ENCODE data around the gene HOXB8. TPM values are rescaled to one million over a fixed set of nuclear protein-coding genes. Genes with fewer than 3 reads are reported as not detected.
A peak's percentile ranks its signal among the peaks of the same experiment; 100 is the strongest.

Gene HOXB8
- total and polyA plus RNA-seq, 10 donors: 0.07 to 0.14 TPM; not detected in 8

- Histone ChIP-seq H3K36me3 (no peaks in the 10 kb centered on the region), H3K9me3 (no peaks in the 10 kb centered on the region), H3K27me3 (replicated peaks in 1 of 7) (peaks cover 4 to 100% (median 87%) of the 10 kb centered on the region in 7 donors), H3K4me3 (peak overlapping the region in 5 of 8 donors; percentile 9 to 67 (median 36)), H3K27ac (peak overlapping the region in 7 of 8 donors; percentile 6 to 85 (median 81)), H3K4me1 (peaks cover 10 to 86% (median 52%) of the 10 kb centered on the region in 6 donors)
- intact Hi-C loops (cut with DNase I; ENCODE audit: low total_unique reads): loop anchor here (5.0 kb wide), 1 partner anchor 240 kb away; no protein-coding TSS in a partner anchor
- TF ChIP-seq CTCF (IDR thresholded peaks at IDR 0.05 in 8 of 11, conservative IDR thresholded peaks at IDR 0.05 in 3 of 11) (no peak), POLR2AphosphoS5 (IDR thresholded peaks at IDR 0.05) (peak in 1 of 3 donors; percentile 26), POLR2A (IDR thresholded peaks at IDR 0.05) (no peak)
- WGBS, 5 donors: 17 to 36% (median 24%) methylated on average over 21 to 33 of the region's 33 CpGs
- DNase-seq: no peak
Observed at GRCh38 chr17:48592057-48592514, 23.0 kb downstream of the HOXB8 start.

- Histone ChIP-seq H3K4me3 (peak overlapping the region in 4 of 8 donors; percentile 28 to 67 (median 40)), H3K36me3 (no peaks in the 10 kb centered on the region), H3K27ac (peak overlapping the region in 6 of 8 donors; percentile 71 to 85 (median 82)), H3K4me1 (peaks cover 10 to 86% (median 51%) of the 10 kb centered on the region in 6 donors), H3K9me3 (no peaks in the 10 kb centered on the region), H3K27me3 (replicated peaks in 1 of 7) (peaks cover 4 to 100% (median 87%) of the 10 kb centered on the region in 7 donors)
- no peak for DNase-seq
- TF ChIP-seq POLR2AphosphoS5 (IDR thresholded peaks at IDR 0.05): no peak
- TF ChIP-seq CTCF (IDR thresholded peaks at IDR 0.05 in 8 of 11, conservative IDR thresholded peaks at IDR 0.05 in 3 of 11): no peak
- no peak for TF ChIP-seq POLR2A (IDR thresholded peaks at IDR 0.05)
- 70 to 82% (median 79%) methylated on average over 10 of the region's 10 CpGs for WGBS, 5 donors
- intact Hi-C loops (cut with DNase I; ENCODE audit: low total_unique reads): loop anchor here (5.0 kb wide), 1 partner anchor 239 kb away; no protein-coding TSS in a partner anchor
Observed at GRCh38 chr17:48591255-48592056, 23.6 kb downstream of the HOXB8 start.

- peak overlapping the region in 2 of 8 donors; percentile 24 to 81 for H3K4me3 ChIP-seq
- H3K9me3 ChIP-seq: no peaks in the 10 kb centered on the region
- intact Hi-C loops (cut with DNase I; ENCODE audit: low total_unique reads): loop anchor here (5.0 kb wide), 1 partner anchor 238 kb away; no protein-coding TSS in a partner anchor
- H3K27me3 ChIP-seq (replicated peaks in 1 of 7): peaks cover 4 to 100% (median 87%) of the 10 kb centered on the region in 7 donors
- H3K36me3 ChIP-seq: no peaks in the 10 kb centered on the region
- H3K4me1 ChIP-seq: peaks cover 11 to 86% (median 51%) of the 10 kb centered on the region in 6 donors
- H3K27ac ChIP-seq: peak overlapping the region in 6 of 8 donors; percentile 71 to 85 (median 82)
- TF ChIP-seq POLR2A (IDR thresholded peaks at IDR 0.05): no peak
- TF ChIP-seq POLR2AphosphoS5 (IDR thresholded peaks at IDR 0.05): no peak
- TF ChIP-seq CTCF (IDR thresholded peaks at IDR 0.05 in 8 of 11, conservative IDR thresholded peaks at IDR 0.05 in 3 of 11): no peak
- no peak for DNase-seq
Observed at GRCh38 chr17:48590607-48591161, 24.4 kb downstream of the HOXB8 start.
